RPMI8226 (cell line): ENCODE data around the gene GIMAP5.

Experiments
- DNase-seq: peaks from one replicate; pipeline ENCODE4 v3.0.0-alpha.2; 2015

Gene GIMAP5

DNA sequence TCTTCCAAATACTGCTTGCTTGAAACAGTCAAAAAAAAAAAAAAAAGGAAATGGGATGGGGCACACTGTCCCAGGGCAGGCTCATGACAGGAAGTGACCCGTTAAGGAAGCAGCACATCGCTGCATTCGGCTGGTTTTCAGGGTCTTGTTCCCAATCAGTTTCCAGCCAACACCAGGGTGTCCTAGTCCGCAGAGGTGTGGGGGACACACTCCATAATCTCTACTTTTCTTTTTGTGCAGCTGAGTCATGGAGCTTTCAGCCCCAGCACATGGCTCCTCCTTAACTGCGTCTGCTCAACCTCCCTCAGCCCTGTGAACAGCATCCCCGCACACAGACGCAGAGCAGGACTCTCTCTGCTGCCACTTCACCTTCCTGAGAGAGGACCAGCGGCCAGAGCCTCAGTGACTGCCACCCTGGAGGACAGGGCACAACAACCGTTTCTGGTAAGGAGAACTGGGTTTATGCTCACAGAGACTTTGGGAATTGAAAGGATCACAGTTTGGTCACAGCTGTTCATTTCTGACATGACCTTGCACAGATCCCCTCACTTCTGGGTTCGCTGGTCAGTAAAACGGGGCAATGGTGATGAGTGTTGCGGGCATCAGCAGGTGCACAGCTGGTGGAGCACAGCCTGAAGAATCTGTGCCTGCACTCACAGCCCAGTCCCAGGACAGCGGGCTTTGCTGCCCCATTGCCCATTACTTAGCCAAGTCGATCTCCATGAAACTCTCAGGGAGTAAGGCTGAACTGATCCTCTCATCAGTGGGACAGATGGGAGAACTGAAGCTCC is at the start of gene GIMAP5:
GIMAP5 (plus strand) TSS at position 154 of the 791 bp plus-strand sequence. CDS start 3,467 bp downstream, outside the sequence.
- peak; percentile 17 for DNase-seq

DNA sequence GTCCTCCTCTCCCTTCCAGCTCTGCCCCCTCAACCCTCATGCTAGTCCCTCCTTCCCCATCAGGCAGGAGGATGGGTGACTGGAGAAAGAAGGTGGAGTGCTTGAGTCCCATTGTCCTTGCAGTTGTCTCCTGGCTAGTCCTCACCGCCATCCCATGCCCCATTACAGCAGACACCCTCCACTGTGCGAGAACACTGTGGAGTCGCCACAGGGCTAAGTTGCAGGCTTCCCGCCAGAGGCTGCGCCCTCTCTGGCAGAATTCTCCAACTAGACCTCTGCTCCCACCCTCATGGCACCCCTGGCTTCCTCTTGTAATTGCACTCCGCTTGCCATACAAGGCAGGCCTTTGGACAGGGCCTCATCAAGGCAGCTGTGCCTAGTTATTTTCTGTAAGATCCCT is 48.6 kb upstream of the GIMAP5 start:
- no peak for DNase-seq

DNA sequence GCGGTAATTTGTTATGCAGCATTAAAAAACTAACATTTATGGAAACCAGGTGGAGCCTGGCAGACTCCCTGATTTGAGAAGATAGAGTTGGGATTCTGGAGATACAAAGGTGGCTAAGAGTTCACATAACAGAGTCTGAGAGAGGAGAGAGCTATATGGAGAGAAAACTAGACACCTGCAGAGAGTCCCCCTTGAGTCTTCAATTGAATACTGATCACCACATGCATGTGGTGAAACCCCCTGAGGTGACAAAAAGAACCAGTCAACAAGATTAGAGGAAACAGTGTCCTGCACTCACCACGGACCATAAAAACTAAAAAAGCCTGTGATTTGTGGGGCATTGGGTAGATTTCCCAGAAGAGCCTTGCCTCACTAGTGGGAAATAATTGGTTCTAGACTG is 41.6 kb upstream of the GIMAP5 start:
- DNase-seq = no peak

DNA sequence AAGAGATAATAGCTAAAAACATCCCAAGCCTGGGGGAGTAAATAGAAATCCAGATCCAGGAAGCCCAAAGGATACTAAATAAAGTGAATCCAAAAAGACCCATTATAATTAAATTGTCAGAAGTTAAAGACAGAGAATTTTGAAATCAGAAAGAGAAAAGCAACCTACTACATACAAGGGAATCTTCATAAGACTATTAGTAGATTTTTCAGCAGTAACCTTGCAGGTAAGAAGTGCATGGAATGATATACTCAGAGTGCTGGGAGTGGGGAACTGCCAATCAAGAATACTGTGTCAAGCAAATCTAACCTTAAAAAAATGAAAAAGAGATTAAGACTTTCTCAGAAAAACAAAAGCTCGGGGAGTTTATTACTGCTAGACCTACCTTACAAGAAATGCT is 34.0 kb upstream of the GIMAP5 start:
- no peak for DNase-seq

DNA sequence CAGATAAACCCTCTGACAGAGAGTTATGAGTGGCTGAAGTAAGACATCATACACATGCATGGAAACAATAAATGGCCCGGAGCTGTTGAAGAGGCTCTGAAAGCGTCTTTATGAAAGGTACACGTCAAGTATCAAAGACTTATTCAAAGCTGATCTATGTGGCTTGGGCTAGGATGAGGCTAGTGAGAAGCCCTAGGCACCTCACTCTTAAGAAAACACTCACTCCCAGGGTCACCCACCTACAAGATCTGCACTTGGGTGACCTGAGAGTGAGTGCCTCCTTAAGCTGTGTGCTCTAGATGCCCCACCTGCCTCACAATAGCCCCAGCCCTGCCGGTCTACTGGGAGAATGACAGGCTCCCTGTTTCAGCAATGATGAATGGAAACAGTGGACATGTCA is 21.9 kb upstream of the GIMAP5 start:
- DNase-seq = no peak

DNA sequence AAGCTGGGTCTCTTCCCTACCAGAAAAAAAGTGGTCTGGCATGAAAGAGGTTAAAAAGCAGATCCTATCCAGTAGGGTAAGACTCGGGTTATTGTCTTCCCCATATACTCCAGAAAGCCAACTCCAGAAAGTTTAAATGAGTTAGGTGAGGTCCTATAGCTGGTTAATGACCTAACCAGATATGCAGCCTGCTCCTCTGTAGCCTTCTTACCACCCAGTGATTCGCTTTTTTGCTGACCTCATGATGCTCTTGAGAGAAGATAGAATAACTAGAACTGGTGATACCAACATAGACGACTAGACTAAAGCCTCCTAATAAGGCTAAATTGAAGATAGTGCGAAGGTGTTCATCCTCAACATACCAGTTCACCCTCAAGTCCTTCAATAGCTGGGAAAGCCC is 21.5 kb upstream of the GIMAP5 start:
- no peak for DNase-seq

DNA sequence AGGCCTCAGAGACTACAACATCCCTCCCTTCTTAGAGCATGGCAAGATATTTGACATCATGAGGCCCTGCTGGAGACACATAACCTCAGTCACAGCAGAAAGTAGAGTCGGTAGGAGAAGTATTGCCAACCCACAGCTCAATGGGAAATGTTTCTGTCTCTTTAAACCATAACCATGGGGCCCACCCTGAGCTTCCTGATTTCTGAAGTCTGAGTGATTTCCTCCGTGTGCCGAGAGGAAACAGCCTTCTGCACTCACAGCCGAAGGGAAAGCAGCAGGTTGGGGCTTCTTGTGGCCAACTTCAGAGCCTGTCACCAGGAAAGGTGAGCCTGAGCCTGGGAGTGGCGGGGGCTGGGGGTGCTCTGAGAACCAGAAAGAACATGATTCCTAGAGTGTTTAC is 20.9 kb upstream of the GIMAP5 start, which contains the start of gene GIMAP1:
GIMAP1 (plus strand) TSS at position 246 of the 400 bp plus-strand sequence. CDS start 2,435 bp downstream, outside the sequence.
- no peak for DNase-seq

DNA sequence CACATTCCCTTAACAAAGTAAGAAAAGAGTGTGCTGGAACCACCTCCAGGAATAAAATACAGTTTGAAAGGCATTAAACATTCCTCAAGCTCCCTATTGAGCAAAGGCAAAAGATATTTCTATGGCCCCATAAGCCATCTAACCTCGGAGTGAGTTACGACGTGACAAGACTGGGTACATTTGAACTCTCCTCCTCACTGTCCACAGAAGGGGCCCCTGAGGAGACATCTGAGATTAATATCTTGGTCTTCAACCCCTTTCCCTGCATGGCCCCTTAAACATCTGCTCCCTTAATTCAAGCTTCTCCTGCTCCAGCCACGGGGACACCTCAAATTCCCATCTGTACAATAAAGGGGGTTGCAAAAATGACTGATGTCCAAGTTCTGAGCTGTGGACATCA is 20.3 kb upstream of the GIMAP5 start:
- no peak for DNase-seq

DNA sequence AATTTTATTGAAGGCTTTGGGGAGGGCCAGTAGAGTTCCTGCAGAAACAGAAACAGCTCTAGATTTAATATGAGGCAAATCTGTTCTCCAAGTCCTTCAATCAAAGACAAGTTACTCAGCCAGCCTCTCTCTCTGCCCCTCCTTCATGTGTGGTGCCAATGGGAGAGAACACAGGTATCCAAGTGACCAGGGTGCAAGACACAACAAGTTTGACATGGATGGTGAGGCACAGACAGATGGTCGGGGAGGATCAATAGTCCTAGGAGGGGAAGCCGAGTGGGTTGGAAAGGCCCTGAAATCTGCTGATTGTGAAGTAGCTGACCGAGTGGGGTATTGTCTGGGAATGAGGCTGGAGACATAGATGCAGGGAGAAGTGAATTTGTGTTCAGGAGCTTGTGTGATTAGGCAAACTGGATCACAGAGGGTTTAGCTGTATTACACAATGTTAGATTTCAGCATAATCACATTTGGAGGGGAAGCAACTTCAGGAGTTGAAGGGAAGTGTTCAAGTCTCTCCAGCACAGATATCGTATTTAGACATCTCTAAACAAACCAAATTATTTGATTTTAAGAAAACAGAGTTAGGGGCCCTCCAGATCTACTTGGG is 19.3 kb upstream of the GIMAP5 start:
- DNase-seq = no peak

DNA sequence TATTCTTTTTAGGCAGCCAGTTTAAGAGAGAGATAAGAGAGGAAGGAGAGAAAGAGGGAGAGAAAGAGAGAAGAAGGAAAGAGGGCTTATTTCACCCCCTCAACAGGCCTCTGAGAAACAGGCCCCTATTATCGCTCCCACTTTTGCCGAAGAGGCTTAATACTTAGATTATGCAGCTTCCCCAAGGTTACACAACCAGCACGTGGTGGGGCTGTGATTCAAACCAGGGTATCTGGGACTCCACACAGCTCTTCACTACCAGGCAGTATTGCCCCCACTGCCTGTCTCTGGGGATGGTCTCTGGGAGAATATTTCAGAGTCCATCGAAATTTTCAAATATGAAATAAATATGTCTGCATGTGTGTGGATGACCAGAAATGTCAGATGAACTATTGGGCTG is 17.8 kb upstream of the GIMAP5 start:
- DNase-seq = no peak

DNA sequence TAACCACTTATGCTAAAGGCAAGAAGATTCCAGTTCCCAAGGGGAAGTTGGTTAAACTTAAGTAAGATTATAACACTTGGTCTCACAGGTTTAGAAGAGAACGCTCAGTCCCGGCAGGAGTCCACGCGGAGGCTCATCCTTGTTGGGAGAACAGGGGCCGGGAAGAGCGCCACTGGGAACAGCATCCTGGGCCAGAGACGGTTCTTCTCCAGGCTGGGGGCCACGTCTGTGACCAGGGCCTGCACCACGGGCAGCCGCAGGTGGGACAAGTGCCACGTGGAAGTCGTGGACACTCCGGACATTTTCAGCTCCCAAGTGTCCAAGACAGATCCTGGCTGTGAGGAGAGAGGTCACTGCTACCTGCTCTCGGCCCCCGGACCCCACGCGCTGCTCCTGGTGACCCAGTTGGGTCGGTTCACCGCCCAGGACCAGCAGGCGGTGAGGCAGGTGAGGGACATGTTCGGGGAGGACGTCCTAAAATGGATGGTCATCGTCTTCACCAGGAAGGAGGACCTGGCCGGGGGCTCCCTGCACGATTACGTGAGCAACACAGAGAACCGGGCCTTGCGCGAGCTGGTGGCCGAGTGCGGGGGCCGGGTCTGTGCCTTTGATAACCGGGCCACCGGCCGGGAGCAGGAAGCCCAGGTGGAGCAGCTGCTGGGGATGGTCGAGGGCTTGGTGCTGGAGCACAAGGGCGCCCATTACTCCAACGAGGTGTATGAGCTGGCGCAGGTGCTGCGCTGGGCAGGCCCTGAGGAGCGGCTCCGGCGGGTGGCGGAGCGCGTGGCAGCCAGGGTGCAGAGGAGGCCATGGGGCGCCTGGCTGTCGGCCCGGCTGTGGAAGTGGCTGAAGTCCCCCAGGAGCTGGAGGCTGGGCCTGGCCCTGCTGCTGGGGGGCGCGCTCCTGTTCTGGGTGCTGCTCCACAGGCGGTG is 17.0 kb upstream of the GIMAP5 start:
- DNase-seq = no peak

DNA sequence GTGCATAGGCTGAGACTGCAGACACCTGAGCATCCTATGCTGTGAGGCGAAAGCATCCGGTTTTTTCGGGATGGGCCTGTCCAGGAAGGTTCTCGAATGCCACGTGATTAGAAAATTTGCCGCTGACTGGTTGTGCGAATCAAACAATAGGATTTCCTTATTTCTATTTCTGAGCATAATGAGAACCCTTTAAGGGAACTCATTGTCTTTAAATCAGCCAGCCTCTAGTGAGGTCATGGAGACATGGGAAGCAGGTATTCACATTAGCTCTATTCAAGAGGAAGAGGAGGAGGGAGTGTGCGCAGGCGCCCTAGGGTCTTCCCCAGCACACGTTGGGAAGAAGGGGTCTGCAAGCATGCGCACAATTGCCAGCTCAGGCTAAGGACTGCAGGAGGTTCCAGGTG is 15.2 kb upstream of the GIMAP5 start:
- no peak for DNase-seq

DNA sequence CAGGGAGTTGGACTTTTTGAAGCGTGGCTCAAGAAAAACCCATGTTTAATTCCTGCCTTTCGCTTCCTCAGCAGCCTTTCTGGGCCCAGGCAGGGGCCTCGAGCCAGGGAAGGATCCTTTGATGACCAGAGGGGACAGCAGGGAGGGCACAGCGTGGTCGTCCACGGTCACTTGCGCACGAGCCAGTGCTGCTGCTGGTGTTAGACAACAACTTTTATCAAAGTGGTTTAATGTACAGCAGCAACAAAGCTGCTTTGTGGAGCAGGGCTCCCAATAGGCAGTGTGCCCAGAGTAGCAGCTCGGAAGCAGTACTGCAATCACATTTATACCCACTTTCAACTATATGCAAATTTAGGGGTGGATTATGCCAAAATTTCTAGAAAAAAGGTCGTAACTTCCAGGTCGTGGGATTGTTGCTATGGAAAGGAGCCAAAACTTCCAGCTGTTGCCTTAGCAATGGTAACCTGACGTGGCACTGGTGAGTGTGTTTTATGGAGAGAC is 14.7 kb upstream of the GIMAP5 start:
- DNase-seq = no peak

DNA sequence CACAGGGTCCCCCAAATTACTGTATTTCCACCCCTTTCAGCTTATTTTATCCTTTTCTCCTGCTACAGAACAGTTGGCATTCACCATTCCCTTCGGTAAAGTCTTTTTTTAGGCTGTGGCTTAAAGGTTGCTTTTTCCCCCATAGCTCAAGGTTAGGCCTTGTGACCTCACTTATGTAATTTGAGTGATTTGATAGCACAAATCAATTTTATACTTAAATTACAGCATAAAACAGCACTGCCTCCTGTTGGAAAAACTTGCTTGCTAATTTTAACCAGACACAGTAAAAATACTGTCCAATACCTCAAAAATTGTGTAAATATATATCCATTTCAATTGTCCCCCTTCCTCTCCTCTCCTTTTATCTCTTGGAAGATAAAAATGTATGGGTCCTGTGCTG is 13.8 kb upstream of the GIMAP5 start:
- DNase-seq = no peak

DNA sequence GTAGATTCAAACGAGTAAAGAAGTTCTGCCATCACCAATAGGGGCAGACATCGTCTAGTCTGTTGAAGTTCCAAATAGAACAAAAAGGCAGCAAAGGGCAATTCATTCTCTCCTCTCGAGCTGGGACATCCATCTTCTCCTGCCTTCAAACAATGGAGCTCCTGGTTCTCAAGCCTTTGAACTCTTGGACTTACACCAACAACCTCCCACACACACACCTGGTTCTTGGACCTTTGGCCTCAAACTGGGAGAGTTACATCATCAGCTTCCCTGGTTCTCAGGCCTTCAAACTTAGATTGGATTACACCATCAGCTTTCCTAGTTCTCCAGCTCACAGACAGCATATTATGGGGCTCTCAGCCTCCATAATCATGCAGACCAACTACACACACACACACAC is 9.8 kb upstream of the GIMAP5 start:
- DNase-seq = no peak

DNA sequence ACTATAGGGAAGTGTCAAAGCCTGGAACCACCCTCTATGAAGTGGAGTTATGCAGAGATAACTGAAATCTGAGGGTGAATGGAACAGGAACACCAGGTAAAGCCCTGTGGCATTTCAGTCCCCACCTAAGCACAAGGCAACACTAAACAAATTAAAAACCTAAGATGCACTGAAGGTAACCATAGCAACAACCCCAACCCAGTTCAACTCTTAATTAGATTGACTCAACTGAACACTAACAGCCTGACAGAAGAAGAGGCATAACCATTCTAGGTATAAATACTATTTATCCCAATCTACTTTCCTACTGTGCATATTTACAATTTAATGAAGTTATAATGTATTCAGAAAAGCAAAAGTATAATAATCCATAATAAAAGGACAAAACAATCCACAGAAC is 9.2 kb upstream of the GIMAP5 start:
- DNase-seq = no peak

DNA sequence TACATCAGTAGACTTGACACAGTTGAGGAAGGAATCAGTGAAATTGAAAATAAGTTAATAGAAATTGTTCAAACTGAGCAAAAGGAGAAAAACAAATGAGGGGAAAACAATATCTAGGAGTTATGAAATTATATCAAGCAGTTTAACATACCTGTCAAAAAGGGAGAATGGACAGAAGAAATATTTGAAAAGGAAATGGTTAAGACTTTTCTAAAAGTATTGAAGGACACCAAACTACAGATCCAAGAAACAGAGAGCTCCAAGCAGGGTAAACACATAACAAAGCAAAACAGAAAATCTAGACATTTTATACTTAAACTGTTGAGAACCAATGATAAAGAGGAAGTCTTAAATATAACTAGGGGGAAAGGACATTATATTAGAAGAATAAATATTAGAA is 8.6 kb upstream of the GIMAP5 start:
- DNase-seq = no peak

DNA sequence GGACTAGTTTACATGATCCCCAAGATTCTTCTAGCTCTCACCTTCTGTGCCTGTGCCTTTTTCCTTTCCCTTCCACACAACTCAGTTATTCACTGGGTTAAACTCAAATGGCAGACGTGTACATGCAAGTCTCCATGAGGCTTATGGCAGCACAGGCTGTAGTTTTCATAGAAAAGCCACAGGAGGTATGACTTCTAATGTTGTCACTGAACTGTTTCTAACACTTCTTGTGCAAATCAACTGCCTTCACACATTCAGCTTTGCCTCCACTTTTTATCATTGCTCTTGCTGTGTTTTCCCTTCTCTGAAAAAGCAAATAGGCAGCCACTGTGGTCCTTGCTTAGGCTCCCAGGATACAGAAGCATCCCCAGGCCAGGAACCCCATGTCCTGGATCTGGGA is 5.3 kb upstream of the GIMAP5 start:
- no peak for DNase-seq

DNA sequence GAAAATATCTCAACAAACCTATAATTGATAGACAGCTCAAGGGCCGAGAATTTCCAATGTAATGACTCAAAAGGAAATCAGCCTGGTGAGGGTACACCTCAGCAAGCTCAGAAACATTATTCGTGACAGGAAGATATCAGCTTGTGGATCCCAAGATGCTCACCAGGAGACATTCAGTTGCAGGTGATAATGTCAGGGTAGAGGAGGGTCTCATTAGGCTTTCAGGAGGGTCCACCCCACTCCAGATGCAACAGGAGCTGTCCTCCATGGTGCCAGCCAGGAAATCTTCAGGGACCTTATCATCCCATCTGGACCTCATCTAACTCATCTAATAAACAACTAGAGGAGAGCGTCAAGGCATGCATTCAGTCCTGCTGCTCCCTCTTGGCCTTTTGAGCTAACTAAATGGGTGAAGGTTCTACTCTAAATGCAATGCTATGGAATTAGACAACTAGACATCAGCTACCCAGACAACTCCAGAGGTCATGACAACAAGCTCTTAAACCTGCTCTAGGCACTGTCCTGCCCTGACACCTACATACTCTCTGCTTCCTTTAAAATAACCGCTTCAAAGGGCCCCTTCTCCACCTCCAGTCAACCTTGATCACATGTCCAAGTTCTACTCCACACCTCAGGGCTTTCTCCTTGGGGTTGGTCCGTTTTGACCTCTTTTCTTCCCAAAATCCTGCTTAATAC is 4.3 kb upstream of the GIMAP5 start:
- DNase-seq = no peak

DNA sequence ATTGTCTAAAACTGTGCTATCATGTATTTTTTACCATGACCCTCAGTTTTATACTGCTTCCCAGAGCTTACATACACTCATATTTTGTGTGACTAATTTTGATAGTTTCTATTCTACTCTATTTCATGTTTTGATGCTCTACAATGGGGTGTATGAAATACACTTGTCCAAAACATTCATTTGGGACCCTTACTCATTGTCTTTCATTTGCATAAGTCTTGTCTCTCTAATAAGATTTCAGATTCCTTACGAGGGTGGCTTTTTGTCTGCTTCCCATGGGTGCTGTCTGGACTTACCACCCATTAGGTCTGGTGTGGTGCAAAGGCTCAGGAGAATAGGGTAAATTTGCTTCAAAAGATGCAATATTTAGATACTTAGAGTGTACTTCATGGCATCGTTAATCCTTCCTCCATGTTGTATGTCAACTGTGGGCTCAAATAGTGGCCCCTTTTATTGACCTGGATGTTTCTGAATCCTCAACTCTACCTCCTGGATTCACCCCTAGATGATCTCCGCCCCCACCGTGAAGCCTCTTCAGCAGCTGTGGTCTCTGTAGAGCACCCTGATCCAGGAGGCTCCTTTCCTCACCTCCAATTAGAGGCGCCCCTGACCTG is 3.6 kb upstream of the GIMAP5 start:
- DNase-seq = no peak

DNA sequence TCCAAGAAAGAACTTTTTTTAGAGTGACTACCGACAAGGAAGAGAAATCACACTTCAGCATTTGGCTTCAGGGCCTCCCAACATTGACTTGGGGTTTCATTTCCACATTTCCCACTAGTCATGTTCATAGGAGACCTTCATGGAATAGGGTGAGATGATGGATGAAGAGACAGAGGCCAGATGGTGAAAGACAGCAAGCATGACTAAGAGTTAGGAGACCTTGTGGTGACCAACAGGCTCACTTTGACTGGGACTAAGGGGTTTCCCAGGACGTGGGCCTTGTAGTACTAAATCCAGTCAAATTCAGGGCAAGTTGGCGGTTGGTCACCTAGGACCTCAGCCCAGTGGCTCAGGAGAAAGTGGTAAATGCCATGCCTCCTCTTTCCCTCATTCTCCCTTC is 3.0 kb upstream of the GIMAP5 start:
- DNase-seq = no peak
